ENCODE results near the gene COQ8B. TPM values are rescaled to one million over a fixed set of nuclear protein-coding genes. Genes with fewer than 3 reads are reported as not detected.
"Not testable (repeated sequence)": the region's sequence is repeated elsewhere in the genome, so short reads cannot be mapped to it uniquely, and the experiment has no call there.

The COQ8B gene
- 10 to 100 TPM; 30.3 to 32.6 (median 30.9) TPM for polyA plus RNA-seq (ENCODE audit: insufficient read length in 3 of 3)

- peak; percentile 95 to 99 (median 98) for DNase-seq (ENCODE audit: low read depth in 3 of 3, low spot score in 2 of 3)
Measured at GRCh38 chr19:40716482-40717324, at the start of gene COQ8B, which contains the start of gene ITPKC. TSS of gene COQ8B (minus strand) at chr19:40716886. CDS start at chr19:40714632, 2,254 bp downstream. TSS of gene ITPKC (plus strand) at chr19:40717112. CDS start at chr19:40717136, 24 bp downstream.

GRCh38 chr19:40766385-40766784 lies 49.7 kb upstream of the COQ8B start:
- DNase-seq (ENCODE audit: low read depth in 3 of 3, low spot score in 2 of 3), result not testable (repeated sequence)

- DNase-seq (ENCODE audit: low read depth in 3 of 3, low spot score in 2 of 3), result no peak
Measured at GRCh38 chr19:40763963-40764362, 47.3 kb upstream of the COQ8B start.

- no peak for DNase-seq (ENCODE audit: low read depth in 3 of 3, low spot score in 2 of 3)
Measured at GRCh38 chr19:40763526-40763925, 46.8 kb upstream of the COQ8B start.

GRCh38 chr19:40762754-40763470 lies 46.2 kb upstream of the COQ8B start:
- no peak for DNase-seq (ENCODE audit: low read depth in 3 of 3, low spot score in 2 of 3)

GRCh38 chr19:40759352-40759751 lies 42.7 kb upstream of the COQ8B start:
- DNase-seq (ENCODE audit: low read depth in 3 of 3, low spot score in 2 of 3), result no peak

GRCh38 chr19:40758491-40758890 lies 41.8 kb upstream of the COQ8B start:
- DNase-seq (ENCODE audit: low read depth in 3 of 3, low spot score in 2 of 3), result no peak

GRCh38 chr19:40756502-40757110 lies 39.9 kb upstream of the COQ8B start:
- no peak for DNase-seq (ENCODE audit: low read depth in 3 of 3, low spot score in 2 of 3)

- no peak for DNase-seq (ENCODE audit: low read depth in 3 of 3, low spot score in 2 of 3)
Measured at GRCh38 chr19:40755791-40756190, 39.1 kb upstream of the COQ8B start.

- no peak for DNase-seq (ENCODE audit: low read depth in 3 of 3, low spot score in 2 of 3)
Measured at GRCh38 chr19:40755248-40755624, 38.5 kb upstream of the COQ8B start.

GRCh38 chr19:40754611-40755247 lies 38.0 kb upstream of the COQ8B start:
- no peak for DNase-seq (ENCODE audit: low read depth in 3 of 3, low spot score in 2 of 3)

- no peak for DNase-seq (ENCODE audit: low read depth in 3 of 3, low spot score in 2 of 3)
Measured at GRCh38 chr19:40752257-40752781, 35.6 kb upstream of the COQ8B start.

- DNase-seq (ENCODE audit: low read depth in 3 of 3, low spot score in 2 of 3), result peak in 2 of 3 donors; percentile 98
Measured at GRCh38 chr19:40750874-40751537, 34.3 kb upstream of the COQ8B start, which contains the start of gene SNRPA. TSS of gene SNRPA (plus strand) at chr19:40751203. CDS start at chr19:40751409, 206 bp downstream.

- DNase-seq (ENCODE audit: low read depth in 3 of 3, low spot score in 2 of 3), result peak; percentile 99 to 100 (median 100)
Measured at GRCh38 chr19:40750058-40750873, 33.6 kb upstream of the COQ8B start, which contains the start of gene ACTMAP. TSS of gene ACTMAP (minus strand) at chr19:40750477. CDS start at chr19:40749803, 674 bp downstream.

- no peak for DNase-seq (ENCODE audit: low read depth in 3 of 3, low spot score in 2 of 3)
Measured at GRCh38 chr19:40747536-40747935, 30.9 kb upstream of the COQ8B start.

GRCh38 chr19:40745402-40745780 lies 28.7 kb upstream of the COQ8B start:
- no peak for DNase-seq (ENCODE audit: low read depth in 3 of 3, low spot score in 2 of 3)

- no peak for DNase-seq (ENCODE audit: low read depth in 3 of 3, low spot score in 2 of 3)
Measured at GRCh38 chr19:40744554-40745401, 28.1 kb upstream of the COQ8B start.

GRCh38 chr19:40743926-40744325 lies 27.2 kb upstream of the COQ8B start:
- DNase-seq (ENCODE audit: low read depth in 3 of 3, low spot score in 2 of 3), result no peak
